ENCODE measurements around the gene CYP8B1. TPM values are rescaled to one million over a fixed set of nuclear protein-coding genes. Genes with fewer than 3 reads are reported as not detected.
"Not testable (repeated sequence)": the region's sequence is repeated elsewhere in the genome, so short reads cannot be mapped to it uniquely, and the experiment has no call there.

The CYP8B1 gene
- polyA plus RNA-seq, 1 experiment = not detected

- no peak overlapping the region for H3K27ac ChIP-seq (ENCODE audit: low read depth, low read length)
- no peak for TF ChIP-seq CTCF (IDR thresholded peaks at IDR 0.05; ENCODE audit: low read depth, low read length)
- no peak for DNase-seq (ENCODE audit: low read depth, low spot score)
- H3K4me3 ChIP-seq (ENCODE audit: low read depth, low read length) = no peak overlapping the region
- ChIA-PET CTCF (no interaction called here), POLR2A (no interaction called here)
- no peaks in the 10 kb centered on the region for H3K9me3 ChIP-seq (ENCODE audit: control insufficient read depth, insufficient read depth, low read length)
- H3K27me3 ChIP-seq (ENCODE audit: control insufficient read depth, insufficient read depth, low read length) = peaks cover 4% of the 10 kb centered on the region
These were observed 10.7 kb upstream of the CYP8B1 start for GRCh38 chr3:42886294-42886822.

- Histone ChIP-seq H3K27ac (ENCODE audit: low read depth, low read length) (no peak overlapping the region), H3K9me3 (ENCODE audit: control insufficient read depth, insufficient read depth, low read length) (no peaks in the 10 kb centered on the region), H3K4me3 (ENCODE audit: low read depth, low read length) (no peak overlapping the region), H3K27me3 (ENCODE audit: control insufficient read depth, insufficient read depth, low read length) (peaks cover 2% of the 10 kb centered on the region)
- CTCF ChIA-PET = no interaction called here
- POLR2A ChIA-PET = no interaction called here
- TF ChIP-seq CTCF (IDR thresholded peaks at IDR 0.05; ENCODE audit: low read depth, low read length) = no peak
- DNase-seq (ENCODE audit: low read depth, low spot score) = no peak
These were observed 8.6 kb upstream of the CYP8B1 start for GRCh38 chr3:42884324-42884723.

- H3K4me3 ChIP-seq (ENCODE audit: low read depth, low read length); H3K27me3 ChIP-seq (ENCODE audit: control insufficient read depth, insufficient read depth, low read length); H3K9me3 ChIP-seq (ENCODE audit: control insufficient read depth, insufficient read depth, low read length); POLR2A ChIA-PET; CTCF ChIA-PET; DNase-seq (ENCODE audit: low read depth, low spot score); H3K27ac ChIP-seq (ENCODE audit: low read depth, low read length): not testable (repeated sequence)
These were observed 7.7 kb upstream of the CYP8B1 start for GRCh38 chr3:42883251-42883930.

- POLR2A ChIA-PET = no interaction called here
These were observed 5.1 kb upstream of the CYP8B1 start for GRCh38 chr3:42880601-42881451.

GRCh38 chr3:42880183-42880582 lies 4.5 kb upstream of the CYP8B1 start:
- no peak for TF ChIP-seq CTCF (IDR thresholded peaks at IDR 0.05; ENCODE audit: low read depth, low read length)
- peak overlapping the region; percentile 65; the same call in 1 of the 2 replicates for H3K4me3 ChIP-seq (ENCODE audit: low read depth, low read length)
- peaks cover 7% of the 10 kb centered on the region for H3K27me3 ChIP-seq (ENCODE audit: control insufficient read depth, insufficient read depth, low read length)
- DNase-seq (ENCODE audit: low read depth, low spot score) = no peak
- H3K9me3 ChIP-seq (ENCODE audit: control insufficient read depth, insufficient read depth, low read length) = no peaks in the 10 kb centered on the region
- CTCF ChIA-PET = no interaction called here
- POLR2A ChIA-PET = no interaction called here
- H3K27ac ChIP-seq (ENCODE audit: low read depth, low read length) = no peak overlapping the region

More at GRCh38 chr3:42880601-42881451, 5.1 kb upstream of the CYP8B1 start:
- no peak overlapping the region for H3K27ac ChIP-seq (ENCODE audit: low read depth, low read length)
- peak; percentile 23 for DNase-seq (ENCODE audit: low read depth, low spot score)
- no peaks in the 10 kb centered on the region for H3K9me3 ChIP-seq (ENCODE audit: control insufficient read depth, insufficient read depth, low read length)
- H3K27me3 ChIP-seq (ENCODE audit: control insufficient read depth, insufficient read depth, low read length) = peaks cover 7% of the 10 kb centered on the region
- CTCF ChIA-PET = interaction anchor here (0.6 to 2.4 kb wide), 8 partner anchors 19 to 938 kb away, joined by 3 to 15 read pairs (median 4); partner anchors contain the start of gene SEC22C
- peak overlapping the region; percentile 65 for H3K4me3 ChIP-seq (ENCODE audit: low read depth, low read length)
- TF ChIP-seq CTCF (IDR thresholded peaks at IDR 0.05; ENCODE audit: low read depth, low read length) = peak; percentile 83

All from AG04450 (cell line).